ENCODE results near the gene ZMAT5.
A peak's percentile ranks its signal among the peaks of the same experiment; 100 is the strongest.
"Not testable (repeated sequence)": the region's sequence is repeated elsewhere in the genome, so short reads cannot be mapped to it uniquely, and the experiment has no call there.

The ZMAT5 gene

DNA sequence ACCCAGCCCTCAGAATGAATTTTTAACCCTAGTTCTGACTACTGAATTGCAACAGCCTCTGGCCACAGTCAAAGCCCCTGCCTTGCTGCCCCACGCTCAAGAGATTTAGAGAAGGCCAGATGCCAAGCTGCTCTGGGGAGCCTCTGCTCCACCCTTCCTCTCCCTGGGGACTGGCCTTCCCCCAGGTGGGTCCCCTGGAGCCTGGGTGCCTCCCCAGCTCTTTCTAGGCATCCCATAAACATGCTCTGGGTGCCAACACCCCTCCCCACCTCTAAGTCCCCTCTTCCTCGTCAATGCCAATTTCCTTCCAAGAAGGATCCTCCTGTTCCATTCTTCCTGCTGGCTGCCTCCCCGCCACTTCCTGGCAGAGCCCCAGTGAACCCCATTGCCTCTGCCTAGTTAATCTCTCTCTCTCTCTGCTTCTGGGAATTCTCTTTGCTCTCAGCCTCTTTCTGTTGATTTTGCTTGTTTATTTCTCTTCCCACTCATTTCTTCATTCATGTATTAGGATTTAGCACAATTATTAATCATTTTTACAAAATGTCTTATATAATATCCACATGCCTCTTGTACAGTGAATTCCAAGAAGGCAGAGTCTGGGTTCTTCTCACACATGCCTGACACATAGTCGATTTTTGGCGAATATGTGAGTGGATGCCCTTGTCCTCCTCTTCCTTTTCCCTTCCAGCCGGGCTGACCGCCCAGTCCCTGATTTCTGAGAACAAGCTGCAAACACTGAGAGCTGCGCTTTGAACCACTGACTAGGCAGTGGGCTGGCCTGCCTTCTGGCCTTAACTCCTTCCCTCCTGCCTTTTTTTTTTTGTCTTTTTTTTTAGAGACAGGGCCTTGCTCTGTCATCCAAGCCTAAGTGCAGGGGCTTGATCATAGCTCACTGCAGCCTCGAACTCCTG lies 17.9 kb upstream of the ZMAT5 start:
- DNase-seq: no peak

GRCh38 chr22:29782061-29782845 lies 15.4 kb upstream of the ZMAT5 start:
- DNase-seq: no peak

DNA sequence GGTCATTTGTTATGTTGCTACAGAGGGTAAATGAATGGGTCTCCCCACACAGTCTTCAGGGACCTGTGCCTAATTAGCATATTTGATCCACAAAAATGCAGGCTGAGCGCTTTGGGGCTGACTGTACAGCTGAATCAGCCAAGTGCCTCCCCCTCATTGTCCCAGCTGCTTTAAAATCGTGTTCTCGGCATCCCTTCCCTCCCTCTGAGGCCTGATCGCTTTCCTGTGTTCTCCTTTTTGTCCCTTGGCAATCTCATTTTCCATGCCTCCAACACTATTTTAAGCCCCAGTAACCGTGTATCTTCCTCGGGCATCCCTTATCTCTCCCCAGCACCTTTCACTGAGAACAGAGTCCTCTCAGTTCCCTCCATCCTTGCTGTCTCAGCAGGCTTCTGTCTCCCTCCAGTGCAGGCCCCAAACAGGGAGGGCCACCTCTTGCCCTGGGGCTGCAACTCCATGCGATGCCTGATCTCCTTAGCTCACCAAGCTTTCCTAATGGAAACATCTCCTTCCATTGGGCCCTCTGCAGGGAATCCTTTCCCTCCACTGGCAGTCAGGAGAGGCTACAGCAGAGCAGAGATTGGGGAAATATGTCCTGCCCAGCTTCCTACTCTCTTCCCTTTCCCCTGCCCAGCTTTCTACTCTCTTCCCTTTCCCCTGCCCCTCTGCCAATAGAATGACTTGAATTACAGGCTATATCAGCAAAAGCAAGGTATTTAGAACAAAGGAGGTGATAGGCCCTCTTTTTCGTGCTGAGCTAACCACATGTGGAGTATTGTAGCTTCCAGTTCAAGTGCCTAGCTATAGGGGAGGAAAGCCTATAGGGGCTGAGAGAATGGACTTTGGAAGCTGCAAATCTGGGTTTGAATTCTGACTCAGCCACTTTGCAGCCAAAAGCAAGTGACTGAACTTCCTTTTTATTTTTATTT lies 14.2 kb upstream of the ZMAT5 start:
- DNase-seq: no peak

- DNase-seq: no peak
Measured at GRCh38 chr22:29780220-29780619, 13.4 kb upstream of the ZMAT5 start.

DNA sequence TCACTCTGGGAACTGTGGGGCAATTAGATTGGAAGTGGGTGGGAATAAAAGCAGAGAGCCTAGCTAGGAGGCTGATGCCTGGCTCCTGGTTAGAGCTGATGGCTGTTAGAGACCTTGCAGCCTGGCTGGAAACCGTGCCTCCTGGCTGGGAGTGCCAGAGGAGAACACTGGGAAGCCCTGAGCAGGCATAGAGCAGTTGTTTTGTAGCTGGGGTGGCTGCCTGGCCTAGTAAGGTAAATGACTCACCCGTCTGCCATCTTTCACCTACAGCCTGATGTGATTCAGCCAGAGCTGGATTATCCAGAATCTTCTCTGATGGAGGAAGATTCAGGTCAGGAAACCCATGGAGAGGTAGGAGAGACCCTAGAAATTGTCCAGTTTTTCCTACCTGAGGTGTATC lies 6.4 kb upstream of the ZMAT5 start:
- no peak for DNase-seq

- no peak for DNase-seq
Measured at GRCh38 chr22:29772170-29772641, 5.4 kb upstream of the ZMAT5 start.

- no peak for DNase-seq
Measured at GRCh38 chr22:29769723-29770321, 3.0 kb upstream of the ZMAT5 start.

DNA sequence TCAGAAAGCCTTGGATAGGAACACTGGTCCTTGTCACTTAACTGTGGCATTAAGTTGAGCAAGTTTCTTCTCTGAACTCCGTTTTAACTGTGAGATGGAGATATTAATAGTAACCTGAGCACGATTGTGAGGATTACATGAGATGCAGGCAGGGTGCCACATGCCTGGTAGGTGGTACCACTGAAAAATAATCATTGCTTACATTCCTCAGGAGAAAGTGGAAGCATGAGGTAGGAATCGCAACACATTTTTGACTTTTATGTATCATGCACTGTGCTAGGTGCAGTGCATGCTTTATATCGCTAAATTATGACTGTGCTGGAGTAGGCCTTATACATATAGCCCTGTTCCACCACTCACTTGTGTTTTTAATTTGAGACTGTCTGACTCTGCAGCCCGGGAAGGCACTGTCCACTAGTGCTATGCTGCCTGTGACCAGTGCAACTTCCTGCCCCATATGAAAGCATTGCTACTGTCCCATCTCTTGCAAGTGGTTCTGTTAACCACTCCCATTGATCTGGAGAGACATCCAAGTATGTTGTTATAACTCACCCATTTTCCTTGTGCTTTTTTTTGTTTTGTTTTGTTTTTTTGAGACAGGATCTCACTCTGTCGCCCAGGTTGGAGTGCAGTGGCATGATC lies 1.4 kb upstream of the ZMAT5 start:
- DNase-seq: no peak

DNA sequence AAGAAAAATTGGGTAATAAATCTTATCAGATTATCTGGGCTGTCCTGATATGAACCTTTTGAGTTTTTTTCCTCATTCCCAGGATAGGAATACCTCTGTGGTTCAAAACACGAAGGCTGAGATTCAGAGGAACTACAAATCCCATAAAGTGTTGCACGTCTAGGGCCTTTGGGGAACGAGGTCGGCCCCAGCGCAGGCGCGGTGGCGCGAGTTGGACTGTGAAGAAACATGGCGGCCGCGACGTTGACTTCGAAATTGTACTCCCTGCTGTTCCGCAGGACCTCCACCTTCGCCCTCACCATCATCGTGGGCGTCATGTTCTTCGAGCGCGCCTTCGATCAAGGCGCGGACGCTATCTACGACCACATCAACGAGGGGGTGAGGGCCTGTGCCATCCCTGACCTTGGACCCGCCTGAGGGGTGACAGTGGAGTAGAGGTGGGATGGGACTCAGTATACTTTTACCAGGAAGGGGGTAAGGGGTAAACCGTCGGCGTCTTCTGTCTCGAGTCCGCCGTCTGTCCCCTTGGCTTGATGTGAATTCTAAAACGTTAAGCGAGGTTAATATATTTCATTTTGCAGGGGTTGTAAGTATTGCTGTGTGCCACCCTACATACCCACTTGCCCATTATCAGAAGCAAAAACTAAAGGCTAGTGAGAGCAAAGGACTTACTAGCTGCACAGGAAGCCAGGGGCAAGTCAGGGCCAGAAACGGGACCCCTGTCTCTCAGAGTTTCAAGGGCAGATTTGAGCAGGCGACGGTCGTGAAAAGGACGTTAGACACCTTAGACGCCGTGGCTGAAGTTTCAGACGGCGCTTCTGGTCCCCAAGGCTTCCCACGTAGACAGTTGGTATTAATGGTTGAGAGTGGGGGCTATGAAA lies 604 bp upstream of the ZMAT5 start, which contains the start of gene UQCR10:
Gene UQCR10, plus strand, starts transcription at position 199 of the 881 bp plus-strand sequence. Its CDS starts 30 bp downstream, at position 229.
- DNase-seq: peak; percentile 93

GRCh38 chr22:29765905-29766631 lies 739 bp downstream of the ZMAT5 start:
- no peak for DNase-seq

- no peak for DNase-seq
Measured at GRCh38 chr22:29762263-29762662, 4.5 kb downstream of the ZMAT5 start.

DNA sequence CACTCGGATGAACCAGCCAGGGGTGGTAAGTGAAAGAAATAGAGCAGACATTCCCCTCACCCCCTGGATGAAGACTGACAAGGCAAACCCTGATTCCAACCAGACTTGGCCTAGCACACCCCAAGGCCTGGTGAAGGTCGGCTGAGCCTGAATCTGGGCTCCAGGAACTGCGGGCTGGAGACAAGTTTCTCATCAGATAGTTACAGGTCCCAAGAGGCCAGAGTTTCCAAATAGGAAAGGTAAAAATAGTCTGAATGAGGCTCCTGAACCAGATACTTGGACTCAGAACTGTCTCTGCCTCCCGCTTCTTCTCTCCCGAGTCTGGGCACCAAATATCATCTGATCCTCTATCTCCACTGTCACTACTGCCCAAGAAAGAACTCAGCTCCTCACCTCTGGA lies 7.8 kb downstream of the ZMAT5 start:
- no peak for DNase-seq

DNA sequence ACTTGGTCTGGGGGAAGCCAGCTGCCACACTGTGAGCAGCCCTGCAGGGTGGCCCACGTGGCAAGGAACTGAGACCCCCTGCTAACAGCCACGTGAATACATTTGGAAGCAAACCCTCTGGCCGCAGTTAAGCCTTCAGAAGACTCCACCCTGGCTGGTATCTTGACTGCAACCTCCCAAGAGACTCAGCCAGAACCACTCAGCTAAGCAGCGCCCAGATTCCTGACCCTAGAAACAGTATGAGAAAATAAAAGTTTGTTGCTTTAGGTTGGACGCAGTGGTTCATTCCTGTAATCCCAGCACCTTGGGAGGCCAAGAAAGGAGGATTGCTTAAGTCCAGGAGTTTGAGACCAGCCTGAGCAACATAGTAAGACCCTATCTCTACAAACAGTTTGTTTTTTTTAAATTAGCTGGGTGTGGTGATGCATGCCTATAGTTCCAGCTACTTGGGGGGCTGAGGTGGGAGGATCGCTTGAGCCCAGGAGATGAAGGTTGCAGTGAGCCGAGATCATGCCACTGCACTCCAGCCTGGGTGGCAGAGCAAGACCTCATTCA lies 8.7 kb downstream of the ZMAT5 start:
- no peak for DNase-seq

- no peak for DNase-seq
Measured at GRCh38 chr22:29757096-29757495, 9.7 kb downstream of the ZMAT5 start.

GRCh38 chr22:29756341-29756740 lies 10.5 kb downstream of the ZMAT5 start:
- DNase-seq: no peak

DNA sequence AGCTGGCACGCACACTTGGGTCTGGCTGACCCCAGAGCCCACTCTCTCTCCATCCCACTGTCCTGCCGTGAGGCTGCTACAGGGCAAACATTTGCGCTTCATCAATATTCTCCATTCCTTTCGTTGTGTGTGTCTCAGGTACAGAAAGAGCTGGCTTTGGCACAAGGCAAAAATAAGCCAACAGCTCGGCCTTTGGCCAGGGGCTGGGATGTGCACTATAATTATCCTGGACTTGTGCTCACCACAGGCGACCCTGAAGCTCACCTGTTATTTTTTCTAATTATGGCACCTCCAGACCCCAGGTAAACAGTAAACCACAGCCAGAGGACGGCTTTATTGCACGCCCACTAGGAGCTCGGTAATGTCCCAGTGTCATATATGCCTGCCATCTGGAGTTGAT lies 10.9 kb downstream of the ZMAT5 start:
- DNase-seq: no peak

GRCh38 chr22:29754658-29755395 lies 12.0 kb downstream of the ZMAT5 start:
- DNase-seq: not testable (repeated sequence)

DNA sequence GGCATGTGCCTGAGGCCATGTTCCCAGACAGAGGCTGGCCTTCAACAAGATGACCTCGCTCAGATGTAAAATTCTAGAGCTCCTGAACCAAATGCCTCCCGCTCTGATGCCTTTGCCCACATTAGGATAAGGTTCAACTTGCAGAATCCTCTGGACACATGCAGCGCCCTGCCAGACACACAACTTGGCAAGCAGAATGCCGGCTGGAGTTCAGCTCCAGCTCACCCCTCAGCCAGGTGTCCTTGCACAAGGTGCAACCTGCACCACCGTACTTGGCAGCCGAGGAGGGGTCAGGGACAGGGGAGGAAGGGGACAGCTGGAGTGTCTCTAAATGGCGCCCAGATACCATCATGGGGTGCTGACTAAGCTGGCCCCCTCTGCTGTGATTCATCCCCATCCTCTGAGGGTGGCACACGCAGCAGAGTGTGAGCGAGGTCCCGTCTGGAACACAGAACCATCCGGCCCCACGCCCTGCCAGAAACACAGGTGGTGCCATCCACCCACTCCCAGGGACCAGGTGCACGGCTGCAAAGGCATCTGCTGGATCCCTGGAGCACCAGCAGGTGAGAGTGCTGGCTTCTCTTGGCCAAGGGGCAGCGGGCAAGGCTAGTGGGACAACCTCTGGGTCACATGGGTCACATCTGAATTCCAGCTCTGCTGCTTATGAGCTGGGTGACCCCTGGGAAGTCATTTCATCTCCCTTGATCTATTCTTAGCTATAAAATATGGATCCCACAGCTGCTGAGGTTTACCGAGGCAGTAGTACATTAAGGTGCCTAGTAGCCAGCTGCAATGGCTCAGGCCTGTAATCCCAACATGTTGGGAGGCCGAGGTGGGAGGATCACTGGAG lies 12.8 kb downstream of the ZMAT5 start:
- DNase-seq: no peak
